Measurements from ENCODE around the gene PACS1.

DNA sequence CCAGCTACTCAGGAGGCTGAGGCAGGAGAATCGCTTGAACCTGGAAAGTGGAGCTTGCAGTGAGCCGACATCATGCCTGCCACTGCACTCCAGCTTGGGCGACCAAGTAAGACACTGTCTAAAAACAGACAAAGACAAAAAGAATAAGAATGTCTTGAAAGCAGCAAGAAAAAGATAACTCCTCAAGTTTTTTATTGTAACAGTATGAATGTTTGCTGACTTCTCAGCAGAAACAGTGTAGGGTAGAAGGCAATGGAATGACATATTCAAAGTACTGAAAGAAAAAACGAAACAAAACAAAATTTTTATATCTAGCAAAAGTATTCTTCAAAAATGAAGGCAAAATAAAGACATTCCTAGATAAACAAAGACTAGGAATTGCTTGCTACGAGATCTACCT is 76.9 kb downstream of the PACS1 start:
- no peak for TF ChIP-seq EZH2 (IDR thresholded peaks at IDR 0.05; ENCODE audit: low read length)
- TF ChIP-seq, protein P1, sequence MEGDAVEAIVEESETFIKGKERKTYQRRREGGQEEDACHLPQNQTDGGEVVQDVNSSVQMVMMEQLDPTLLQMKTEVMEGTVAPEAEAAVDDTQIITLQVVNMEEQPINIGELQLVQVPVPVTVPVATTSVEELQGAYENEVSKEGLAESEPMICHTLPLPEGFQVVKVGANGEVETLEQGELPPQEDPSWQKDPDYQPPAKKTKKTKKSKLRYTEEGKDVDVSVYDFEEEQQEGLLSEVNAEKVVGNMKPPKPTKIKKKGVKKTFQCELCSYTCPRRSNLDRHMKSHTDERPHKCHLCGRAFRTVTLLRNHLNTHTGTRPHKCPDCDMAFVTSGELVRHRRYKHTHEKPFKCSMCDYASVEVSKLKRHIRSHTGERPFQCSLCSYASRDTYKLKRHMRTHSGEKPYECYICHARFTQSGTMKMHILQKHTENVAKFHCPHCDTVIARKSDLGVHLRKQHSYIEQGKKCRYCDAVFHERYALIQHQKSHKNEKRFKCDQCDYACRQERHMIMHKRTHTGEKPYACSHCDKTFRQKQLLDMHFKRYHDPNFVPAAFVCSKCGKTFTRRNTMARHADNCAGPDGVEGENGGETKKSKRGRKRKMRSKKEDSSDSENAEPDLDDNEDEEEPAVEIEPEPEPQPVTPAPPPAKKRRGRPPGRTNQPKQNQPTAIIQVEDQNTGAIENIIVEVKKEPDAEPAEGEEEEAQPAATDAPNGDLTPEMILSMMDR (optimal IDR thresholded peaks at IDR 0.05 in 1 of 3, IDR thresholded peaks at IDR 0.05 in 1 of 3, conservative IDR thresholded peaks at IDR 0.05 in 1 of 3; ENCODE audit: extremely low read depth in 1 of 3, insufficient read depth in 2 of 3, low read length in 3 of 3): no peak
